GM19035 (cell line): ENCODE results near the gene PTPRN2.
"Not testable (repeated sequence)": the region's sequence is repeated elsewhere in the genome, so short reads cannot be mapped to it uniquely, and the experiment has no call there.

ENCODE experiments used
- ATAC-seq: cut with Tn5 transposase; IDR thresholded peaks from one replicate; pipeline ENCODE4 v1.9.1; 2021; ENCODE audit not compliant: unreplicated experiment

PTPRN2 gene

GRCh38 chr7:157928171-157928794 lies 659.3 kb downstream of the PTPRN2 start:
- ATAC-seq, result no peak

GRCh38 chr7:157927313-157927925 lies 660.2 kb downstream of the PTPRN2 start:
- ATAC-seq, result no peak

- ATAC-seq, result no peak
These were observed 661.0 kb downstream of the PTPRN2 start for GRCh38 chr7:157926521-157927150.

GRCh38 chr7:157926107-157926506 lies 661.5 kb downstream of the PTPRN2 start:
- no peak for ATAC-seq

GRCh38 chr7:157925383-157925875 lies 662.2 kb downstream of the PTPRN2 start:
- no peak for ATAC-seq

- no peak for ATAC-seq
These were observed 663.6 kb downstream of the PTPRN2 start for GRCh38 chr7:157923903-157924630.

- no peak for ATAC-seq
These were observed 665.0 kb downstream of the PTPRN2 start for GRCh38 chr7:157922576-157922975.

- no peak for ATAC-seq
These were observed 669.1 kb downstream of the PTPRN2 start for GRCh38 chr7:157918326-157919080.

- no peak for ATAC-seq
These were observed 670.5 kb downstream of the PTPRN2 start for GRCh38 chr7:157916946-157917640.

- no peak for ATAC-seq
These were observed 677.2 kb downstream of the PTPRN2 start for GRCh38 chr7:157910446-157910845.

GRCh38 chr7:157910045-157910444 lies 677.6 kb downstream of the PTPRN2 start:
- ATAC-seq, result not testable (repeated sequence)

GRCh38 chr7:157909370-157909769 lies 678.3 kb downstream of the PTPRN2 start:
- ATAC-seq, result no peak

- no peak for ATAC-seq
These were observed 679.4 kb downstream of the PTPRN2 start for GRCh38 chr7:157908006-157908782.

- no peak for ATAC-seq
These were observed 680.5 kb downstream of the PTPRN2 start for GRCh38 chr7:157907091-157907490.

- ATAC-seq, result no peak
These were observed 681.0 kb downstream of the PTPRN2 start for GRCh38 chr7:157906583-157906982.

- ATAC-seq, result no peak
These were observed 681.8 kb downstream of the PTPRN2 start for GRCh38 chr7:157905651-157906461.

GRCh38 chr7:157904866-157905570 lies 682.6 kb downstream of the PTPRN2 start:
- no peak for ATAC-seq
